ENCODE results near the gene RIC8B. TPM values are rescaled to one million over a fixed set of nuclear protein-coding genes. Genes with fewer than 3 reads are reported as not detected.

Gene RIC8B
- total RNA-seq, 1 experiment from 2014 or later: 3.2 TPM

GRCh38 chr12:106868982-106869700, 94.7 kb downstream of the RIC8B start:
- no peak for DNase-seq (ENCODE audit: low spot score)

- DNase-seq (ENCODE audit: low spot score): no peak
Observed at GRCh38 chr12:106870116-106870515, 95.6 kb downstream of the RIC8B start.

GRCh38 chr12:106871477-106871876, 97.0 kb downstream of the RIC8B start:
- DNase-seq (ENCODE audit: low spot score): no peak

- DNase-seq (ENCODE audit: low spot score): no peak
Observed at GRCh38 chr12:106873983-106874382, 99.5 kb downstream of the RIC8B start.

- no peak for DNase-seq (ENCODE audit: low spot score)
Observed at GRCh38 chr12:106878804-106879203, 104.3 kb downstream of the RIC8B start.

GRCh38 chr12:106879612-106880011, 105.1 kb downstream of the RIC8B start:
- DNase-seq (ENCODE audit: low spot score): no peak

GRCh38 chr12:106883426-106883825, 108.9 kb downstream of the RIC8B start:
- DNase-seq (ENCODE audit: low spot score): no peak

- no peak for DNase-seq (ENCODE audit: low spot score)
Observed at GRCh38 chr12:106885026-106885425, 110.5 kb downstream of the RIC8B start.

- no peak for DNase-seq (ENCODE audit: low spot score)
Observed at GRCh38 chr12:106885541-106886249, 111.2 kb downstream of the RIC8B start.

GRCh38 chr12:106886932-106887331, 112.5 kb downstream of the RIC8B start:
- no peak for DNase-seq (ENCODE audit: low spot score)

GRCh38 chr12:106888348-106888970, 114.0 kb downstream of the RIC8B start:
- DNase-seq (ENCODE audit: low spot score): no peak

GRCh38 chr12:106889326-106889725, 114.8 kb downstream of the RIC8B start:
- DNase-seq (ENCODE audit: low spot score): no peak

GRCh38 chr12:106889950-106890626, 115.6 kb downstream of the RIC8B start:
- DNase-seq (ENCODE audit: low spot score): no peak

GRCh38 chr12:106892075-106892474, 117.6 kb downstream of the RIC8B start:
- DNase-seq (ENCODE audit: low spot score): no peak

- no peak for DNase-seq (ENCODE audit: low spot score)
Observed at GRCh38 chr12:106893451-106893850, 119.0 kb downstream of the RIC8B start.

GRCh38 chr12:106894774-106895173, 120.3 kb downstream of the RIC8B start:
- DNase-seq (ENCODE audit: low spot score): no peak

- DNase-seq (ENCODE audit: low spot score): no peak
Observed at GRCh38 chr12:106896603-106897002, 122.1 kb downstream of the RIC8B start.

- peak; percentile 20 for DNase-seq (ENCODE audit: low spot score)
Observed at GRCh38 chr12:106897082-106897481, 122.6 kb downstream of the RIC8B start.

GRCh38 chr12:106897981-106898901, 123.8 kb downstream of the RIC8B start:
- no peak for DNase-seq (ENCODE audit: low spot score)

- DNase-seq (ENCODE audit: low spot score): no peak
Observed at GRCh38 chr12:106900554-106900953, 126.1 kb downstream of the RIC8B start.

GRCh38 chr12:106901276-106901675, 126.8 kb downstream of the RIC8B start:
- DNase-seq (ENCODE audit: low spot score): no peak

Measured in HT-29 (cell line).